WTC11 (cell line): ENCODE results near the gene TMEM185B. TPM values are rescaled to one million over a fixed set of nuclear protein-coding genes. Genes with fewer than 3 reads are reported as not detected.

ENCODE experiments used
- ATAC-seq: fragments of 200-7000 bp; cut with Tn5 transposase; 2 replicates; pipeline ENCODE4 v1.10.0; 2021; ENCODE audit warnings: mild to moderate bottlenecking, moderate library complexity
- CTCF ChIA-PET: fragments of 300-600 bp; sonication (Branson Sonifier 250); formaldehyde crosslinking; loops from one replicate; lab custom pipeline; 2021; ENCODE audit warnings: antibody characterized with exemption; lab: Charles Lee
- POLR2A ChIA-PET: fragments of 350-600 bp; sonication (Branson Sonifier 250); formaldehyde crosslinking; loops from one replicate; lab custom pipeline; 2021; ENCODE audit warnings: antibody characterized with exemption; lab: Charles Lee
- DNase-seq: peaks from one replicate; pipeline ENCODE4 v3.0.0; 2021; ENCODE audit warnings: low spot score
- H3K27ac Mint-ChIP-seq: 2 replicates; pipeline ENCODE4 v1.8.0; 2021; ENCODE audit warnings: mixed read lengths
- H3K27me3 Mint-ChIP-seq: 2 replicates; pipeline ENCODE4 v1.8.0; 2021; ENCODE audit warnings: low read depth, mild to moderate bottlenecking, moderate library complexity, mixed read lengths
- H3K36me3 Mint-ChIP-seq: 2 replicates; pipeline ENCODE4 v1.8.0; 2021; ENCODE audit warnings: mixed read lengths
- H3K4me1 Mint-ChIP-seq: 2 replicates; pipeline ENCODE4 v1.8.0; 2022; ENCODE audit warnings: mixed read lengths
- H3K4me3 Mint-ChIP-seq: 2 replicates; pipeline ENCODE4 v1.8.0; 2021; ENCODE audit warnings: mild to moderate bottlenecking, moderate library complexity, mixed read lengths
- H3K9me3 Mint-ChIP-seq: 2 replicates; pipeline ENCODE4 v1.8.0; 2021; ENCODE audit warnings: mixed read lengths
- CDX4 ChIP-seq: fragments of 250-450 bp; sonication (Bioruptor Pico); IDR thresholded peaks from 2 replicates; pipeline ENCODE4 v1.9.0; 2021; ENCODE audit warnings: moderate library complexity, mild to moderate bottlenecking, inconsistent platforms, borderline replicate concordance
- E2F5 ChIP-seq: sonication (generic); formaldehyde crosslinking; IDR thresholded peaks from 2 replicates; pipeline ENCODE4 v1.8.1; 2022; ENCODE audit warnings: mild to moderate bottlenecking, moderate library complexity, missing genetic modification reagents
- ELF4 ChIP-seq: sonication (generic); formaldehyde crosslinking; IDR thresholded peaks from 2 replicates; pipeline ENCODE4 v1.8.1; 2022; ENCODE audit warnings: low read depth, mild to moderate bottlenecking, moderate library complexity, missing genetic modification reagents
- ETV6 ChIP-seq: sonication (generic); formaldehyde crosslinking; IDR thresholded peaks from 2 replicates; pipeline ENCODE4 v1.8.1; 2022; ENCODE audit warnings: mild to moderate bottlenecking, missing genetic modification reagents
- FOXJ3 ChIP-seq: sonication (generic); formaldehyde crosslinking; IDR thresholded peaks from 2 replicates; pipeline ENCODE4 v1.9.0; 2021; ENCODE audit warnings: missing genetic modification reagents, mild to moderate bottlenecking, borderline replicate concordance
- FOXP1 ChIP-seq: sonication (generic); formaldehyde crosslinking; IDR thresholded peaks from 2 replicates; pipeline ENCODE4 v1.8.0; 2022; ENCODE audit warnings: missing genetic modification reagents, mild to moderate bottlenecking, moderate library complexity, borderline replicate concordance
- FOXP4 ChIP-seq: sonication (generic); formaldehyde crosslinking; IDR thresholded peaks from 2 replicates; pipeline ENCODE4 v1.8.0; 2022; ENCODE audit warnings: mild to moderate bottlenecking, missing genetic modification reagents
- MYBL2 ChIP-seq: sonication (generic); formaldehyde crosslinking; IDR thresholded peaks from 2 replicates; pipeline ENCODE4 v1.8.1; 2023; ENCODE audit warnings: mild to moderate bottlenecking, moderate library complexity, missing genetic modification reagents
- NFATC4 ChIP-seq: fragments of 250-450 bp; sonication (Bioruptor Pico); IDR thresholded peaks from 2 replicates; pipeline ENCODE4 v1.9.0; 2021; ENCODE audit warnings: mild to moderate bottlenecking
- NFE2L1 ChIP-seq: sonication (generic); formaldehyde crosslinking; IDR thresholded peaks from 2 replicates; pipeline ENCODE4 v1.8.1; 2023; ENCODE audit warnings: missing genetic modification reagents
- PRRX2 ChIP-seq: fragments of 250-450 bp; sonication (Bioruptor Pico); IDR thresholded peaks from 2 replicates; pipeline ENCODE4 v1.8.0; 2021; ENCODE audit warnings: mild to moderate bottlenecking
- TEAD1 ChIP-seq: sonication (generic); formaldehyde crosslinking; IDR thresholded peaks from 2 replicates; pipeline ENCODE4 v1.8.0; 2022; ENCODE audit warnings: mild to moderate bottlenecking, missing genetic modification reagents
- TP53 ChIP-seq: sonication (generic); formaldehyde crosslinking; IDR thresholded peaks from 2 replicates; pipeline ENCODE4 v1.8.1; 2023; ENCODE audit warnings: mild to moderate bottlenecking, missing genetic modification reagents
- ZNF532 ChIP-seq: fragments of 250-450 bp; sonication (Bioruptor Pico); IDR thresholded peaks from 2 replicates; pipeline ENCODE4 v1.9.0; 2021; ENCODE audit warnings: mild to moderate bottlenecking, borderline replicate concordance
- total RNA-seq: library from RNA; stranded (reverse); gene quantifications from 3 replicates; pipeline ENCODE4 v1.2.3, GENCODE V29; 2021
- TF ChIP-seq, protein P1 (sequence below): sonication (generic); formaldehyde crosslinking; conservative IDR thresholded peaks from 2 replicates; pipeline ENCODE4 v1.8.1; 2023; ENCODE audit warnings: mild to moderate bottlenecking, low read depth, missing genetic modification reagents, moderate library complexity
- TF ChIP-seq, protein P2 (sequence below): sonication (generic); formaldehyde crosslinking; IDR thresholded peaks from 2 replicates; pipeline ENCODE4 v1.8.1; 2023; ENCODE audit warnings: mild to moderate bottlenecking, missing genetic modification reagents, moderate library complexity

The TMEM185B gene
- total RNA-seq, 1 experiment from 2014 or later, result 9.9 TPM

- Mint-ChIP-seq H3K4me1 (peaks cover 7% of the 10 kb centered on the region), H3K27ac (no peak overlapping the region), H3K36me3 (peaks cover 9% of the 10 kb centered on the region), H3K9me3 (peaks cover 28% of the 10 kb centered on the region), H3K27me3 (no peaks in the 10 kb centered on the region), H3K4me3 (no peak overlapping the region)
- TF ChIP-seq ELF4 (CRISPR knock-in tag), result no peak
- TF ChIP-seq PRRX2 (CRISPR knock-in tag), result no peak
- TF ChIP-seq CDX4, result no peak
- no peak for TF ChIP-seq ZNF532 (CRISPR knock-in tag)
- no peak for TF ChIP-seq TEAD1 (CRISPR knock-in tag)
- no peak for TF ChIP-seq FOXP4 (CRISPR knock-in tag)
- TF ChIP-seq TP53 (CRISPR knock-in tag), result no peak
- TF ChIP-seq NFATC4 (CRISPR knock-in tag), result no peak
- TF ChIP-seq ETV6 (CRISPR knock-in tag), result no peak
- no peak for TF ChIP-seq FOXJ3 (CRISPR knock-in tag)
- TF ChIP-seq MYBL2 (CRISPR knock-in tag), result no peak
- TF ChIP-seq NFE2L1, result no peak
- TF ChIP-seq, protein P1, sequence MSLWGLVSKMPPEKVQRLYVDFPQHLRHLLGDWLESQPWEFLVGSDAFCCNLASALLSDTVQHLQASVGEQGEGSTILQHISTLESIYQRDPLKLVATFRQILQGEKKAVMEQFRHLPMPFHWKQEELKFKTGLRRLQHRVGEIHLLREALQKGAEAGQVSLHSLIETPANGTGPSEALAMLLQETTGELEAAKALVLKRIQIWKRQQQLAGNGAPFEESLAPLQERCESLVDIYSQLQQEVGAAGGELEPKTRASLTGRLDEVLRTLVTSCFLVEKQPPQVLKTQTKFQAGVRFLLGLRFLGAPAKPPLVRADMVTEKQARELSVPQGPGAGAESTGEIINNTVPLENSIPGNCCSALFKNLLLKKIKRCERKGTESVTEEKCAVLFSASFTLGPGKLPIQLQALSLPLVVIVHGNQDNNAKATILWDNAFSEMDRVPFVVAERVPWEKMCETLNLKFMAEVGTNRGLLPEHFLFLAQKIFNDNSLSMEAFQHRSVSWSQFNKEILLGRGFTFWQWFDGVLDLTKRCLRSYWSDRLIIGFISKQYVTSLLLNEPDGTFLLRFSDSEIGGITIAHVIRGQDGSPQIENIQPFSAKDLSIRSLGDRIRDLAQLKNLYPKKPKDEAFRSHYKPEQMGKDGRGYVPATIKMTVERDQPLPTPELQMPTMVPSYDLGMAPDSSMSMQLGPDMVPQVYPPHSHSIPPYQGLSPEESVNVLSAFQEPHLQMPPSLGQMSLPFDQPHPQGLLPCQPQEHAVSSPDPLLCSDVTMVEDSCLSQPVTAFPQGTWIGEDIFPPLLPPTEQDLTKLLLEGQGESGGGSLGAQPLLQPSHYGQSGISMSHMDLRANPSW (CRISPR knock-in tag), result no peak
- TF ChIP-seq, protein P2, sequence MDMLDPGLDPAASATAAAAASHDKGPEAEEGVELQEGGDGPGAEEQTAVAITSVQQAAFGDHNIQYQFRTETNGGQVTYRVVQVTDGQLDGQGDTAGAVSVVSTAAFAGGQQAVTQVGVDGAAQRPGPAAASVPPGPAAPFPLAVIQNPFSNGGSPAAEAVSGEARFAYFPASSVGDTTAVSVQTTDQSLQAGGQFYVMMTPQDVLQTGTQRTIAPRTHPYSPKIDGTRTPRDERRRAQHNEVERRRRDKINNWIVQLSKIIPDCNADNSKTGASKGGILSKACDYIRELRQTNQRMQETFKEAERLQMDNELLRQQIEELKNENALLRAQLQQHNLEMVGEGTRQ (CRISPR knock-in tag), result no peak
- TF ChIP-seq E2F5 (CRISPR knock-in tag), result no peak
- TF ChIP-seq FOXP1 (CRISPR knock-in tag), result no peak
- ATAC-seq (no peak), DNase-seq (no peak)
- CTCF ChIA-PET, result interaction anchor here (1.5 kb wide), 1 partner anchor 14 kb away, joined by 4 read pairs; no protein-coding TSS in a partner anchor
- POLR2A ChIA-PET, result no interaction called here
These were observed 46.6 kb upstream of the TMEM185B start for GRCh38 chr2:120269816-120270215.
